Esophagus muscularis mucosa (tissue), 2 donors: ENCODE results near the gene REC114.

Experiments used
- EP300 ChIP-seq: sonication (generic); formaldehyde crosslinking; IDR thresholded peaks from one replicate; pipeline ENCODE4 v1.6.1; 2017; ENCODE audit warnings: antibody characterized with exemption
- POLR2A ChIP-seq: fragments of 450-650 bp; IDR thresholded peaks from one replicate; pipeline ENCODE4 v1.6.1; 2017; ENCODE audit warnings: antibody characterized with exemption, moderate library complexity, mild to moderate bottlenecking, low read depth

DNA sequence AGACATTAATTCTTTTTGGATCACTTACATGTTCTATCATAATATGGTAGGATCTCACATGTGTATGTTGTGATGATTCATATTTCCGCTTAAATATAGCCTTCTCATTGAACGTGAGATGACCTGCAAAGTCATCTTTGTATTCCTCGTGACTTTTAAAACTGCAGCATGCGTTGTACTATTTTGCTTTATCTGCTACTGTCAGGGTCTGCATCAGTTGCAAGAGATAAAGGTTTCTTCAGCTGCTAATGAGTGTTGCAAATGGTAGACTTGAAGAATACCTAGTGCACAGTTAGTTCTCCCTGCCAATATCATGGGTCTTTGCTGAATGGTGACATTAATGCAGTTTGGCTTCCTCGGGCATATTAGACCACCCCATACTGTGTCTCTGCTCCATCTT is 31.8 kb downstream of the REC114 start:
- TF ChIP-seq POLR2A (no peak), EP300 (no peak)
